Right cardiac atrium (tissue), 5 donors: ENCODE results near the gene KSR2. TPM values are rescaled to one million over a fixed set of nuclear protein-coding genes. Genes with fewer than 3 reads are reported as not detected.

Experiments used
- polyA plus RNA-seq: library from polyadenylated mRNA; stranded (reverse); fragments of 200-250 nt; gene quantifications from one replicate; pipeline ENCODE4 v1.2.3, GENCODE V29; 2013
- total RNA-seq, 4 donors: library from RNA; stranded (reverse); fragmentation: NEBNext Ultra II Directional; extraction: Animal tissue kit (Norgen Biotek cat#: 25700); gene quantifications; one replicate each; pipeline ENCODE4 v1.2.1, GENCODE V29; 2021
- donor health status: healthy with polysubstance abuse.
- donor health status: DM: no; HTN: yes; CAD: no.
- donor health status: DM: no; HTN: no; CAD: no.
- donor health status: DM: no; HTN: yes; CAD: no; lungs with severe emphysema.
- donor health status: DM: yes; HTN: yes; CAD: no.

The KSR2 gene
- total and polyA plus RNA-seq, 5 donors: 0.02 to 0.37 (median 0.03) TPM

Other genes with a start within 250 kb of the KSR2 start
- 1 to 10 TPM; 4.3 to 7.9 (median 6.4) TPM for gene RFC5, start 47.7 kb upstream of the KSR2 start, total RNA-seq
- gene RFC5, start 47.7 kb upstream of the KSR2 start, polyA plus RNA-seq: 4.3 TPM
- 10 to 100 TPM; 71.9 to 79.2 (median 72.8) TPM for gene WSB2, start 92.2 kb upstream of the KSR2 start, total RNA-seq
- 40.6 TPM for gene WSB2, start 92.2 kb upstream of the KSR2 start, polyA plus RNA-seq
- gene VSIG10, start 135.0 kb upstream of the KSR2 start, total RNA-seq: 10 to 100 TPM in 3 of 4 donors, 1 to 10 TPM in 1; 6.3 to 14.7 (median 14.3) TPM
- 9.1 TPM for gene VSIG10, start 135.0 kb upstream of the KSR2 start, polyA plus RNA-seq
- 100 to 1,000 TPM; 370 to 507 (median 411) TPM for gene PEBP1, start 167.1 kb upstream of the KSR2 start, total RNA-seq
- gene PEBP1, start 167.1 kb upstream of the KSR2 start, polyA plus RNA-seq: 477 TPM